HEK293 (cell line): ENCODE measurements around the gene CATSPERE.
A peak's percentile ranks its signal among the peaks of the same experiment; 100 is the strongest.

ENCODE experiments used
- HOXA7 ChIP-seq: sonication (generic); formaldehyde crosslinking; IDR thresholded peaks from 2 replicates; pipeline ENCODE4 v1.8.1; 2022; ENCODE audit warnings: missing genetic modification reagents, borderline replicate concordance
- HOXD13 ChIP-seq: sonication (generic); formaldehyde crosslinking; IDR thresholded peaks from 2 replicates; pipeline ENCODE4 v1.8.0; 2022; ENCODE audit warnings: missing genetic modification reagents, borderline replicate concordance
- OSR2 ChIP-seq: fragments of 450-650 bp; formaldehyde crosslinking; IDR thresholded peaks from 2 replicates; pipeline ENCODE4 v1.5.1; 2016; ENCODE audit warnings: missing biosample characterization, missing genetic modification characterization
- PATZ1 ChIP-seq: fragments of 450-650 bp; formaldehyde crosslinking; IDR thresholded peaks from 2 replicates; pipeline ENCODE4 v1.5.1; 2016; ENCODE audit warnings: missing biosample characterization, missing genetic modification characterization
- ZBTB1 ChIP-seq: fragments of 450-650 bp; formaldehyde crosslinking; IDR thresholded peaks from 2 replicates; pipeline ENCODE4 v1.5.1; 2016; ENCODE audit warnings: missing biosample characterization, missing genetic modification characterization
- ZBTB10 ChIP-seq: fragments of 450-650 bp; formaldehyde crosslinking; IDR thresholded peaks from 2 replicates; pipeline ENCODE4 v1.5.1; 2016; ENCODE audit warnings: missing biosample characterization, missing genetic modification characterization
- ZBTB7A ChIP-seq: fragments of 450-650 bp; formaldehyde crosslinking; IDR thresholded peaks from 2 replicates; pipeline ENCODE4 v1.5.1; 2016; ENCODE audit warnings: low read depth, missing biosample characterization, missing genetic modification characterization
- ZBTB8A ChIP-seq: fragments of 450-650 bp; formaldehyde crosslinking; IDR thresholded peaks from 2 replicates; pipeline ENCODE4 v1.5.1; 2016; ENCODE audit warnings: missing biosample characterization, missing genetic modification characterization
- ZFP3 ChIP-seq: fragments of 450-650 bp; formaldehyde crosslinking; IDR thresholded peaks from 2 replicates; pipeline ENCODE4 v1.5.1; 2016; ENCODE audit warnings: low read depth, missing biosample characterization, missing genetic modification characterization
- ZNF138 ChIP-seq: fragments of 450-650 bp; formaldehyde crosslinking; IDR thresholded peaks from 2 replicates; pipeline ENCODE4 v1.5.1; 2016; ENCODE audit warnings: missing biosample characterization, missing genetic modification characterization, borderline replicate concordance
- ZNF341 ChIP-seq: fragments of 450-650 bp; formaldehyde crosslinking; IDR thresholded peaks from 2 replicates; pipeline ENCODE4; 2016; ENCODE audit warnings: low read depth, missing biosample characterization, missing genetic modification characterization
- ZNF394 ChIP-seq: fragments of 450-650 bp; formaldehyde crosslinking; IDR thresholded peaks from 2 replicates; pipeline ENCODE4 v1.5.1; 2016; ENCODE audit warnings: missing biosample characterization, missing genetic modification characterization, mild to moderate bottlenecking, moderate library complexity, borderline replicate concordance
- ZNF416 ChIP-seq: fragments of 450-650 bp; formaldehyde crosslinking; IDR thresholded peaks from 2 replicates; pipeline ENCODE4 v1.5.1; 2016; ENCODE audit warnings: missing biosample characterization, missing genetic modification characterization
- ZNF580 ChIP-seq: fragments of 450-650 bp; formaldehyde crosslinking; IDR thresholded peaks from 2 replicates; pipeline ENCODE4 v1.5.1; 2016; ENCODE audit warnings: missing biosample characterization, missing genetic modification characterization
- ZNF610 ChIP-seq: fragments of 450-650 bp; formaldehyde crosslinking; IDR thresholded peaks from 2 replicates; pipeline ENCODE4 v1.5.1; 2016; ENCODE audit warnings: missing biosample characterization, missing genetic modification characterization, borderline replicate concordance
- ZNF621 ChIP-seq: fragments of 450-650 bp; formaldehyde crosslinking; IDR thresholded peaks from 2 replicates; pipeline ENCODE4 v1.5.1; 2017; ENCODE audit warnings: missing biosample characterization, missing genetic modification characterization
- ZNF624 ChIP-seq: fragments of 450-650 bp; formaldehyde crosslinking; IDR thresholded peaks from 2 replicates; pipeline ENCODE4 v1.5.1; 2017; ENCODE audit warnings: missing biosample characterization, missing genetic modification characterization
- ZNF629 ChIP-seq: fragments of 450-650 bp; formaldehyde crosslinking; IDR thresholded peaks from 2 replicates; pipeline ENCODE4 v1.5.1; 2017; ENCODE audit warnings: missing biosample characterization, missing genetic modification characterization
- ZNF658 ChIP-seq: fragments of 450-650 bp; formaldehyde crosslinking; IDR thresholded peaks from 2 replicates; pipeline ENCODE4; 2016; ENCODE audit warnings: missing biosample characterization, missing genetic modification characterization
- ZSCAN23 ChIP-seq: fragments of 450-650 bp; formaldehyde crosslinking; IDR thresholded peaks from 2 replicates; pipeline ENCODE4 v1.5.1; 2016; ENCODE audit warnings: missing biosample characterization, missing genetic modification characterization
- ZXDB ChIP-seq: fragments of 450-650 bp; formaldehyde crosslinking; IDR thresholded peaks from 2 replicates; pipeline ENCODE4 v1.5.1; 2016; ENCODE audit warnings: missing biosample characterization, missing genetic modification characterization
- TF ChIP-seq, protein P1 (sequence below): fragments of 450-650 bp; formaldehyde crosslinking; IDR thresholded peaks from 2 replicates; pipeline ENCODE4 v1.5.1; 2017; ENCODE audit warnings: missing biosample characterization, missing genetic modification characterization
- TF ChIP-seq, protein P2 (sequence below): fragments of 450-650 bp; formaldehyde crosslinking; IDR thresholded peaks from 2 replicates; pipeline ENCODE4 v1.5.1; 2016; ENCODE audit warnings: missing biosample characterization, missing genetic modification characterization
- TF ChIP-seq, protein P3 (sequence below): fragments of 450-650 bp; formaldehyde crosslinking; IDR thresholded peaks from 2 replicates; pipeline ENCODE4 v1.5.1; 2017; ENCODE audit warnings: missing biosample characterization, missing genetic modification characterization

The CATSPERE gene

DNA sequence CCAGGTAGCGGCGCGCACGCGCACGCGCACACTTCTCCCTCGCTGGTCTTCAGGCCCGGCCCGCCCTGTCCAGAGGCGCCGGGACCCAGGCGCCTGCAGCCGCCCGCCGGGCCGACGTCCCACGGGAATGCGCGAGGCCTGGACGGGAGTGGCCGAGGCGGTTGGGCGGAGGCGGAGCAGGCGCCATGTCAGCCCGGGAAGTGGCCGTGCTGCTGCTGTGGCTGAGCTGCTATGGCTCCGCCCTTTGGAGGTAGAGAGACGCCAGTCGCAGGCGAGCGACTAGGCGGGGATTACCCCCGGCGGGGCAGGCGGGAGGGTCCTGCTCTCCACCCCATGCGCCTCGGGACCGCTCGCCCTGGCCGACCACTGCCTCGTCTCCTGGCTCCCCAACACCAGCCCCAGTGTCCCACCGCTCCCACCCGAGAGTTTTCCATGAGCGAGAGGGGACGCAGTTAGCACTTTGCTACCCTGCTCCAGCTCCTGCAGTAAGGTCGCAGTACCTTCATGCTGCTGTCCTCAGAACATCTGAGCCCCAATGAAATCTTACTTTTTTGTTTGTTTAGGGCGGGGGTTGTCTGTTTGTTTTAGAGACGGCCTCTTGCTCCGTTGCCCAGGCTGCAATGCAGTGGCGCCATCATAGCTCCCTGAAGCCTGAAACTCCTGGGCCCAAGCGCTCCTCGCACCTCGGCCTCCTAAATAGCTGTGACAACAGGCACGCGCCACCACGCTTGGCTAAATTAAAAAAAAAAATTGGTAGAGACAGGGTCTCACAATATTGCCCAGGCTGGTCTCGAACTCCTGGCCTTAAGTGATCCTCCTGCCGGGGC lies at the start of gene CATSPERE (continued):
- TF ChIP-seq PATZ1 (tag by site-specific recombination) (peak; percentile 89), ZNF416 (tag by site-specific recombination) (no peak), OSR2 (tag by site-specific recombination) (peak; percentile 30; the same call in 1 of the 2 replicates), ZNF629 (0 out of 2 replicates have a peak, but pooled peaks have one; percentile 18), ZNF621 (tag by site-specific recombination) (no peak), ZNF138 (tag by site-specific recombination) (no peak), ZNF658 (tag by site-specific recombination) (no peak), HOXD13 (CRISPR knock-in tag) (no peak), ZXDB (tag by site-specific recombination) (peak; percentile 37), ZBTB1 (no peak), ZNF341 (tag by site-specific recombination) (0 out of 2 replicates have a peak, but pooled peaks have one; percentile 4), ZNF624 (tag by site-specific recombination) (no peak), ZNF580 (tag by site-specific recombination) (no peak), HOXA7 (CRISPR knock-in tag) (no peak), ZSCAN23 (tag by site-specific recombination) (no peak), ZNF610 (peak; percentile 48; the same call in 1 of the 2 replicates), ZBTB8A (peak; percentile 96), ZBTB10 (tag by site-specific recombination) (no peak; the same call in 1 of the 2 replicates), ZBTB7A (tag by site-specific recombination) (0 out of 2 replicates have a peak, but pooled peaks have one; percentile 61), ZNF394 (tag by site-specific recombination) (no peak), ZFP3 (tag by site-specific recombination) (no peak)
- TF ChIP-seq, protein P1, sequence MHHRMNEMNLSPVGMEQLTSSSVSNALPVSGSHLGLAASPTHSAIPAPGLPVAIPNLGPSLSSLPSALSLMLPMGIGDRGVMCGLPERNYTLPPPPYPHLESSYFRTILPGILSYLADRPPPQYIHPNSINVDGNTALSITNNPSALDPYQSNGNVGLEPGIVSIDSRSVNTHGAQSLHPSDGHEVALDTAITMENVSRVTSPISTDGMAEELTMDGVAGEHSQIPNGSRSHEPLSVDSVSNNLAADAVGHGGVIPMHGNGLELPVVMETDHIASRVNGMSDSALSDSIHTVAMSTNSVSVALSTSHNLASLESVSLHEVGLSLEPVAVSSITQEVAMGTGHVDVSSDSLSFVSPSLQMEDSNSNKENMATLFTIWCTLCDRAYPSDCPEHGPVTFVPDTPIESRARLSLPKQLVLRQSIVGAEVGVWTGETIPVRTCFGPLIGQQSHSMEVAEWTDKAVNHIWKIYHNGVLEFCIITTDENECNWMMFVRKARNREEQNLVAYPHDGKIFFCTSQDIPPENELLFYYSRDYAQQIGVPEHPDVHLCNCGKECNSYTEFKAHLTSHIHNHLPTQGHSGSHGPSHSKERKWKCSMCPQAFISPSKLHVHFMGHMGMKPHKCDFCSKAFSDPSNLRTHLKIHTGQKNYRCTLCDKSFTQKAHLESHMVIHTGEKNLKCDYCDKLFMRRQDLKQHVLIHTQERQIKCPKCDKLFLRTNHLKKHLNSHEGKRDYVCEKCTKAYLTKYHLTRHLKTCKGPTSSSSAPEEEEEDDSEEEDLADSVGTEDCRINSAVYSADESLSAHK (tag by site-specific recombination), result no peak
- TF ChIP-seq, protein P2, sequence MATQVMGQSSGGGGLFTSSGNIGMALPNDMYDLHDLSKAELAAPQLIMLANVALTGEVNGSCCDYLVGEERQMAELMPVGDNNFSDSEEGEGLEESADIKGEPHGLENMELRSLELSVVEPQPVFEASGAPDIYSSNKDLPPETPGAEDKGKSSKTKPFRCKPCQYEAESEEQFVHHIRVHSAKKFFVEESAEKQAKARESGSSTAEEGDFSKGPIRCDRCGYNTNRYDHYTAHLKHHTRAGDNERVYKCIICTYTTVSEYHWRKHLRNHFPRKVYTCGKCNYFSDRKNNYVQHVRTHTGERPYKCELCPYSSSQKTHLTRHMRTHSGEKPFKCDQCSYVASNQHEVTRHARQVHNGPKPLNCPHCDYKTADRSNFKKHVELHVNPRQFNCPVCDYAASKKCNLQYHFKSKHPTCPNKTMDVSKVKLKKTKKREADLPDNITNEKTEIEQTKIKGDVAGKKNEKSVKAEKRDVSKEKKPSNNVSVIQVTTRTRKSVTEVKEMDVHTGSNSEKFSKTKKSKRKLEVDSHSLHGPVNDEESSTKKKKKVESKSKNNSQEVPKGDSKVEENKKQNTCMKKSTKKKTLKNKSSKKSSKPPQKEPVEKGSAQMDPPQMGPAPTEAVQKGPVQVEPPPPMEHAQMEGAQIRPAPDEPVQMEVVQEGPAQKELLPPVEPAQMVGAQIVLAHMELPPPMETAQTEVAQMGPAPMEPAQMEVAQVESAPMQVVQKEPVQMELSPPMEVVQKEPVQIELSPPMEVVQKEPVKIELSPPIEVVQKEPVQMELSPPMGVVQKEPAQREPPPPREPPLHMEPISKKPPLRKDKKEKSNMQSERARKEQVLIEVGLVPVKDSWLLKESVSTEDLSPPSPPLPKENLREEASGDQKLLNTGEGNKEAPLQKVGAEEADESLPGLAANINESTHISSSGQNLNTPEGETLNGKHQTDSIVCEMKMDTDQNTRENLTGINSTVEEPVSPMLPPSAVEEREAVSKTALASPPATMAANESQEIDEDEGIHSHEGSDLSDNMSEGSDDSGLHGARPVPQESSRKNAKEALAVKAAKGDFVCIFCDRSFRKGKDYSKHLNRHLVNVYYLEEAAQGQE (tag by site-specific recombination), result 0 out of 2 replicates have a peak, but pooled peaks have one; percentile 49
- TF ChIP-seq, protein P3, sequence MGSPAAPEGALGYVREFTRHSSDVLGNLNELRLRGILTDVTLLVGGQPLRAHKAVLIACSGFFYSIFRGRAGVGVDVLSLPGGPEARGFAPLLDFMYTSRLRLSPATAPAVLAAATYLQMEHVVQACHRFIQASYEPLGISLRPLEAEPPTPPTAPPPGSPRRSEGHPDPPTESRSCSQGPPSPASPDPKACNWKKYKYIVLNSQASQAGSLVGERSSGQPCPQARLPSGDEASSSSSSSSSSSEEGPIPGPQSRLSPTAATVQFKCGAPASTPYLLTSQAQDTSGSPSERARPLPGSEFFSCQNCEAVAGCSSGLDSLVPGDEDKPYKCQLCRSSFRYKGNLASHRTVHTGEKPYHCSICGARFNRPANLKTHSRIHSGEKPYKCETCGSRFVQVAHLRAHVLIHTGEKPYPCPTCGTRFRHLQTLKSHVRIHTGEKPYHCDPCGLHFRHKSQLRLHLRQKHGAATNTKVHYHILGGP (tag by site-specific recombination), result no peak
